ENCODE results near the gene YPEL1. TPM values are rescaled to one million over a fixed set of nuclear protein-coding genes. Genes with fewer than 3 reads are reported as not detected.
A peak's percentile ranks its signal among the peaks of the same experiment; 100 is the strongest.

YPEL1 gene
- total and polyA plus RNA-seq, 2 of the 13 experiments (the other 11 are each of a cell fraction or from before 2014, with no cell fraction given) = 0.33 to 2.5 TPM

GRCh38 chr22:21652010-21652546 lies 83.5 kb downstream of the YPEL1 start (continued):
- TF ChIP-seq ZBED4 (CRISPR knock-in tag; IDR thresholded peaks at IDR 0.05; ENCODE audit: borderline replicate concordance) = 0 out of 2 replicates have a peak, but pooled peaks have one; percentile 43
- TF ChIP-seq DZIP1 (CRISPR knock-in tag; IDR thresholded peaks at IDR 0.05) = peak; percentile 88; the same call in 1 of the 2 replicates
- TF ChIP-seq ZFYVE20 (CRISPR knock-in tag; IDR thresholded peaks at IDR 0.05; ENCODE audit: borderline replicate concordance, low read depth) = no peak
- 0 out of 2 replicates have a peak, but pooled peaks have one; percentile 31 for TF ChIP-seq POLR2G (IDR thresholded peaks at IDR 0.05; ENCODE audit: low read depth, low read length)
- no peak for TF ChIP-seq ISL2 (CRISPR knock-in tag; IDR thresholded peaks at IDR 0.05)
- no peak for TF ChIP-seq ZNF776 (CRISPR knock-in tag; IDR thresholded peaks at IDR 0.05)
- TF ChIP-seq MYC (CRISPR knock-in tag; IDR thresholded peaks at IDR 0.05; ENCODE audit: borderline replicate concordance) = peak; percentile 86
- TF ChIP-seq PCBP2 (optimal IDR thresholded peaks at IDR 0.05; ENCODE audit: low read depth, low read length, poor library complexity, severe bottlenecking) = no peak
- 0 out of 2 replicates have a peak, but pooled peaks have one; percentile 74 for TF ChIP-seq DNMT1 (CRISPR knock-in tag; IDR thresholded peaks at IDR 0.05)
- peak; percentile 93 for TF ChIP-seq SAP130 (CRISPR knock-in tag; IDR thresholded peaks at IDR 0.05; ENCODE audit: low read depth)
- peak in 1 of 2 experiments; percentile 25; a peak in 1 of 4 replicates for TF ChIP-seq HMGXB4 (CRISPR knock-in tag; IDR thresholded peaks at IDR 0.05; ENCODE audit: borderline replicate concordance in 1 of 2, low read depth in 1 of 2)
- no peak for TF ChIP-seq SETDB1 (CRISPR knock-in tag; IDR thresholded peaks at IDR 0.05; ENCODE audit: borderline replicate concordance)
- no peak for TF ChIP-seq SMAD1 (CRISPR knock-in tag; IDR thresholded peaks at IDR 0.05; ENCODE audit: borderline replicate concordance, low read depth)
- TF ChIP-seq ZNF839 (CRISPR knock-in tag; IDR thresholded peaks at IDR 0.05; ENCODE audit: borderline replicate concordance) = no peak
- TF ChIP-seq KDM6A (CRISPR knock-in tag; IDR thresholded peaks at IDR 0.05; ENCODE audit: low read depth) = no peak
- TF ChIP-seq TFDP1 (CRISPR knock-in tag; IDR thresholded peaks at IDR 0.05; ENCODE audit: borderline replicate concordance) = peak; percentile 78; the same call in 1 of the 2 replicates
- peak; percentile 31; the same call in 1 of the 2 replicates for TF ChIP-seq ELF1 (CRISPR knock-in tag; IDR thresholded peaks at IDR 0.05)
- peak; percentile 56; the same call in 1 of the 2 replicates for TF ChIP-seq E2F5 (CRISPR knock-in tag; conservative IDR thresholded peaks at IDR 0.05)

All from HepG2 (cell line).